Stimulated activated CD8-positive, alpha-beta memory T cell treated with anti-CD3 and anti-CD28 coated beads, Interleukin-2, amount 100 ng/mL, for 1 hour (primary cell): ENCODE measurements around the gene GALK1.
"Not testable (repeated sequence)": the region's sequence is repeated elsewhere in the genome, so short reads cannot be mapped to it uniquely, and the experiment has no call there.

Experiments
- DNase-seq, 2 donors: peaks; one replicate each; pipeline ENCODE4 v3.0.0-alpha.2; 2020; ENCODE audit warnings: low read depth in 2 of 2

GALK1 gene

GRCh38 chr17:75764711-75765421 is at the start of gene GALK1:
Gene GALK1 (minus strand): TSS chr17:75765192. CDS start chr17:75765136, 56 bp downstream.
- peak; percentile 47 to 53 for DNase-seq

- no peak for DNase-seq
Observed at GRCh38 chr17:75814021-75814395, 49.0 kb upstream of the GALK1 start.

- no peak for DNase-seq
Observed at GRCh38 chr17:75813081-75814020, 48.4 kb upstream of the GALK1 start.

GRCh38 chr17:75812096-75813013 is 47.4 kb upstream of the GALK1 start:
- DNase-seq: no peak

- DNase-seq: no peak
Observed at GRCh38 chr17:75811174-75811573, 46.2 kb upstream of the GALK1 start.

- not testable (repeated sequence) for DNase-seq
Observed at GRCh38 chr17:75810756-75811155, 45.8 kb upstream of the GALK1 start.

GRCh38 chr17:75810216-75810615 is 45.2 kb upstream of the GALK1 start:
- no peak for DNase-seq

- no peak for DNase-seq
Observed at GRCh38 chr17:75809631-75810111, 44.7 kb upstream of the GALK1 start.

- DNase-seq: no peak
Observed at GRCh38 chr17:75808905-75809621, 44.1 kb upstream of the GALK1 start.

GRCh38 chr17:75808549-75808904 is 43.5 kb upstream of the GALK1 start:
- no peak for DNase-seq

- DNase-seq: no peak
Observed at GRCh38 chr17:75807861-75808260, 42.9 kb upstream of the GALK1 start.

GRCh38 chr17:75806822-75807500 is 42.0 kb upstream of the GALK1 start:
- DNase-seq: no peak

- DNase-seq: no peak
Observed at GRCh38 chr17:75803883-75804282, 38.9 kb upstream of the GALK1 start.

- no peak for DNase-seq
Observed at GRCh38 chr17:75799402-75799801, 34.4 kb upstream of the GALK1 start.

GRCh38 chr17:75795820-75796607 is 31.0 kb upstream of the GALK1 start:
- no peak for DNase-seq

GRCh38 chr17:75793460-75793859 is 28.5 kb upstream of the GALK1 start:
- no peak for DNase-seq

- DNase-seq: no peak
Observed at GRCh38 chr17:75791254-75791653, 26.3 kb upstream of the GALK1 start.

GRCh38 chr17:75785016-75785890 is 20.3 kb upstream of the GALK1 start:
- no peak for DNase-seq
